CD4-positive, CD25-positive, alpha-beta regulatory T cell (primary cell): ENCODE results near the gene LZTS2. TPM values are rescaled to one million over a fixed set of nuclear protein-coding genes. Genes with fewer than 3 reads are reported as not detected.
"Not testable (repeated sequence)": the region's sequence is repeated elsewhere in the genome, so short reads cannot be mapped to it uniquely, and the experiment has no call there.

ENCODE experiments used
- ATAC-seq, 2 donors: fragments of 150-1000 bp; cut with Tn5 transposase; one replicate each; pipeline ENCODE4 v1.10.0; 2021; ENCODE audit warnings: low read depth in 2 of 2, moderate number of reproducible peaks in 2 of 2, moderate library complexity in 1 of 2
- DNase-seq, 3 donors: peaks; one replicate each; pipeline versions ENCODE4 v3.0.0 to v3.0.0-alpha.2; 2012 to 2022; ENCODE audit warnings: mixed read lengths in 1 of 3
- H3K27ac ChIP-seq: one replicate; pipeline ENCODE4 v1.7.0; 2013; ENCODE audit warnings: mild to moderate bottlenecking, low read length; ENCODE audit not compliant: insufficient read depth, poor library complexity, severe bottlenecking
- H3K27me3 ChIP-seq: one replicate; pipeline ENCODE4 v1.7.0; 2013; ENCODE audit warnings: low read length; ENCODE audit not compliant: control insufficient read depth, insufficient read depth
- H3K36me3 ChIP-seq: one replicate; pipeline ENCODE4 v1.7.0; 2013; ENCODE audit warnings: mild to moderate bottlenecking, low read length, moderate library complexity; ENCODE audit not compliant: control insufficient read depth, insufficient read depth
- H3K4me1 ChIP-seq: 2 replicates; pipeline ENCODE4 v1.7.0; 2013; ENCODE audit warnings: mild to moderate bottlenecking, low read length; ENCODE audit not compliant: insufficient read depth, control insufficient read depth, poor library complexity, severe bottlenecking
- H3K4me3 ChIP-seq: one replicate; pipeline ENCODE4 v1.7.0; 2013; ENCODE audit warnings: low read depth, mild to moderate bottlenecking, low read length, moderate library complexity
- H3K9me3 ChIP-seq, 2 experiments: 1 replicate in 1 of 2; 2 replicates in 1 of 2; pipeline ENCODE4 v1.7.0; 2013; ENCODE audit warnings: low read length in 2 of 2, mild to moderate bottlenecking in 1 of 2, moderate library complexity in 1 of 2; ENCODE audit not compliant: control insufficient read depth in 2 of 2
- H3K27ac Mint-ChIP-seq, 3 donors: one replicate each; pipeline ENCODE4 v1.8.0; 2020 to 2022; ENCODE audit warnings: mild to moderate bottlenecking in 3 of 3, mixed read lengths in 3 of 3, moderate library complexity in 2 of 3
- H3K27me3 Mint-ChIP-seq: one replicate; pipeline ENCODE4 v1.8.0; 2022; ENCODE audit warnings: mild to moderate bottlenecking, mixed read lengths
- H3K36me3 Mint-ChIP-seq: one replicate; pipeline ENCODE4 v1.8.0; 2020; ENCODE audit warnings: mixed read lengths
- H3K4me1 Mint-ChIP-seq, 4 donors: one replicate each; pipeline ENCODE4 v1.8.0; 2020 to 2022; ENCODE audit warnings: mixed read lengths in 4 of 4, mild to moderate bottlenecking in 1 of 4
- H3K4me3 Mint-ChIP-seq, 4 donors: one replicate each; pipeline ENCODE4 v1.8.0; 2020 to 2022; ENCODE audit warnings: mild to moderate bottlenecking in 4 of 4, mixed read lengths in 4 of 4, moderate library complexity in 3 of 4
- H3K9me3 Mint-ChIP-seq, 7 donors: one replicate each; pipeline ENCODE4 v1.8.0; 2020 to 2022; ENCODE audit warnings: mixed read lengths in 7 of 7, mild to moderate bottlenecking in 3 of 7, moderate library complexity in 2 of 7
- polyA plus RNA-seq, 4 donors: library from polyadenylated mRNA; unstranded; fragments of 300-500 nt; fragmentation: Illumina TruSeq; gene quantifications; one replicate each; pipeline ENCODE4 v1.2.3, GENCODE V29; 2021
- total RNA-seq: library from RNA; stranded (reverse); gene quantifications from one replicate; pipeline ENCODE4 v1.2.3, GENCODE V29; 2022

LZTS2 gene
- total and polyA plus RNA-seq, 5 donors from 2014 or later, result 11.0 to 19.3 (median 13.2) TPM

GRCh38 chr10:100972904-100973535, 26.6 kb upstream of the LZTS2 start:
- no peaks in the 10 kb centered on the region for H3K9me3 Mint-ChIP-seq
- peaks cover 13% of the 10 kb centered on the region for H3K4me1 ChIP-seq
- H3K4me3 ChIP-seq, result no peak overlapping the region
- no peak overlapping the region for H3K27ac ChIP-seq
- H3K4me1 Mint-ChIP-seq, result peaks cover 0 to 23% (median 7%) of the 10 kb centered on the region in 4 donors
- no peak overlapping the region for H3K27ac Mint-ChIP-seq
- H3K27me3 ChIP-seq, result no peaks in the 10 kb centered on the region
- DNase-seq, result no peak
- no peaks in the 10 kb centered on the region for H3K36me3 ChIP-seq
- H3K4me3 Mint-ChIP-seq, result peak overlapping the region in 1 of 4 donors; percentile 74
- peaks cover 6% of the 10 kb centered on the region for H3K36me3 Mint-ChIP-seq
- no peak for ATAC-seq
- H3K27me3 Mint-ChIP-seq, result peaks cover 9% of the 10 kb centered on the region
- H3K9me3 ChIP-seq, result no peaks in the 10 kb centered on the region

GRCh38 chr10:100975397-100975796, 24.2 kb upstream of the LZTS2 start:
- H3K27me3 ChIP-seq, H3K36me3 ChIP-seq, H3K9me3 Mint-ChIP-seq, H3K27ac Mint-ChIP-seq, H3K4me3 ChIP-seq, H3K27me3 Mint-ChIP-seq, ATAC-seq, H3K4me1 ChIP-seq, H3K27ac ChIP-seq, DNase-seq, H3K4me1 Mint-ChIP-seq, H3K9me3 ChIP-seq, H3K4me3 Mint-ChIP-seq: not testable (repeated sequence)
- peaks cover 13% of the 10 kb centered on the region for H3K36me3 Mint-ChIP-seq

- no peaks in the 10 kb centered on the region for H3K4me1 ChIP-seq
- ATAC-seq, result no peak
- H3K4me3 ChIP-seq, result no peak overlapping the region
- H3K27ac ChIP-seq, result no peak overlapping the region
- H3K27me3 ChIP-seq, result no peaks in the 10 kb centered on the region
- Mint-ChIP-seq H3K36me3 (peaks cover 19% of the 10 kb centered on the region), H3K9me3 (no peaks in the 10 kb centered on the region), H3K27ac (peak overlapping the region in 1 of 3 donors; percentile 27), H3K4me1 (no peaks in the 10 kb centered on the region), H3K4me3 (no peak overlapping the region), H3K27me3 (peaks cover 4% of the 10 kb centered on the region)
- no peak for DNase-seq
- peaks cover 14% of the 10 kb centered on the region for H3K36me3 ChIP-seq
- no peaks in the 10 kb centered on the region for H3K9me3 ChIP-seq
These were observed 22.7 kb upstream of the LZTS2 start for GRCh38 chr10:100976906-100977305.

GRCh38 chr10:100977436-100977835, 22.2 kb upstream of the LZTS2 start:
- Mint-ChIP-seq H3K4me3 (no peak overlapping the region), H3K27me3 (peaks cover 4% of the 10 kb centered on the region), H3K9me3 (no peaks in the 10 kb centered on the region), H3K4me1 (no peaks in the 10 kb centered on the region), H3K27ac (no peak overlapping the region), H3K36me3 (peaks cover 24% of the 10 kb centered on the region)
- no peak for DNase-seq
- no peak for ATAC-seq
- Histone ChIP-seq H3K9me3 (no peaks in the 10 kb centered on the region), H3K27ac (no peak overlapping the region), H3K36me3 (peaks cover 14% of the 10 kb centered on the region), H3K27me3 (no peaks in the 10 kb centered on the region), H3K4me3 (no peak overlapping the region), H3K4me1 (no peaks in the 10 kb centered on the region)

- Histone ChIP-seq H3K4me1 (no peaks in the 10 kb centered on the region), H3K27ac (no peak overlapping the region), H3K27me3 (no peaks in the 10 kb centered on the region), H3K36me3 (peaks cover 20% of the 10 kb centered on the region), H3K9me3 (no peaks in the 10 kb centered on the region), H3K4me3 (no peak overlapping the region)
- peaks cover 3% of the 10 kb centered on the region for H3K27me3 Mint-ChIP-seq
- no peaks in the 10 kb centered on the region for H3K9me3 Mint-ChIP-seq
- H3K4me1 Mint-ChIP-seq, result peaks cover 0 to 4% (median 1%) of the 10 kb centered on the region in 4 donors
- H3K4me3 Mint-ChIP-seq, result no peak overlapping the region
- no peak for DNase-seq
- H3K27ac Mint-ChIP-seq, result no peak overlapping the region
- H3K36me3 Mint-ChIP-seq, result peaks cover 30% of the 10 kb centered on the region
- no peak for ATAC-seq
These were observed 21.3 kb upstream of the LZTS2 start for GRCh38 chr10:100978121-100978900.

GRCh38 chr10:100978901-100979195, 20.8 kb upstream of the LZTS2 start:
- DNase-seq (no peak), ATAC-seq (no peak)
- H3K27ac Mint-ChIP-seq, result no peak overlapping the region
- Histone ChIP-seq H3K4me3 (no peak overlapping the region), H3K36me3 (peaks cover 21% of the 10 kb centered on the region), H3K27me3 (no peaks in the 10 kb centered on the region), H3K9me3 (no peaks in the 10 kb centered on the region), H3K4me1 (no peaks in the 10 kb centered on the region), H3K27ac (no peak overlapping the region)
- peaks cover 0 to 4% (median 1%) of the 10 kb centered on the region in 4 donors for H3K4me1 Mint-ChIP-seq
- no peaks in the 10 kb centered on the region for H3K9me3 Mint-ChIP-seq
- no peak overlapping the region for H3K4me3 Mint-ChIP-seq
- H3K36me3 Mint-ChIP-seq, result peaks cover 30% of the 10 kb centered on the region
- H3K27me3 Mint-ChIP-seq, result no peaks in the 10 kb centered on the region

GRCh38 chr10:100979791-100980272, 19.8 kb upstream of the LZTS2 start:
- H3K27ac Mint-ChIP-seq, result no peak overlapping the region

GRCh38 chr10:100980311-100980710, 19.3 kb upstream of the LZTS2 start:
- DNase-seq (no peak), ATAC-seq (no peak)
- H3K27me3 Mint-ChIP-seq, result no peaks in the 10 kb centered on the region
- peaks cover 21% of the 10 kb centered on the region for H3K36me3 ChIP-seq
- no peak overlapping the region for H3K4me3 ChIP-seq
- peaks cover 0 to 16% (median 7%) of the 10 kb centered on the region in 4 donors for H3K4me1 Mint-ChIP-seq
- H3K4me3 Mint-ChIP-seq, result no peak overlapping the region
- no peaks in the 10 kb centered on the region for H3K4me1 ChIP-seq
- H3K9me3 Mint-ChIP-seq, result no peaks in the 10 kb centered on the region
- no peaks in the 10 kb centered on the region for H3K9me3 ChIP-seq
- no peak overlapping the region for H3K27ac ChIP-seq
- no peaks in the 10 kb centered on the region for H3K27me3 ChIP-seq
- peaks cover 30% of the 10 kb centered on the region for H3K36me3 Mint-ChIP-seq
- H3K27ac Mint-ChIP-seq, result no peak overlapping the region

More at GRCh38 chr10:100979791-100980272, 19.8 kb upstream of the LZTS2 start:
- Histone ChIP-seq H3K36me3 (peaks cover 21% of the 10 kb centered on the region), H3K9me3 (no peaks in the 10 kb centered on the region), H3K27ac (no peak overlapping the region), H3K4me1 (no peaks in the 10 kb centered on the region), H3K27me3 (no peaks in the 10 kb centered on the region), H3K4me3 (no peak overlapping the region)
- Mint-ChIP-seq H3K9me3 (no peaks in the 10 kb centered on the region), H3K4me1 (peaks cover 0 to 12% (median 4%) of the 10 kb centered on the region in 4 donors), H3K4me3 (no peak overlapping the region), H3K27me3 (no peaks in the 10 kb centered on the region), H3K36me3 (peaks cover 30% of the 10 kb centered on the region)
- DNase-seq (no peak), ATAC-seq (no peak)
